HCT116 (cell line): ENCODE measurements around the gene SLC5A10. TPM values are rescaled to one million over a fixed set of nuclear protein-coding genes. Genes with fewer than 3 reads are reported as not detected.

Source experiments
- ATAC-seq: fragments of 200-7000 bp; cut with Tn5 transposase; 2 replicates; pipeline ENCODE4 v1.9.1; 2020; ENCODE audit warnings: mild to moderate bottlenecking, moderate library complexity
- BruUV-seq: library from RNA; stranded (reverse); fragments of 400-500 nt; replicated peaks from 2 replicates; lab custom pipeline; 2021; lab: Mats Ljungman, UMichigan
- CTCF ChIA-PET: fragments of 300-600 bp; sonication (Branson Sonifier 250); formaldehyde crosslinking; loops from one replicate; lab custom pipeline; 2021; ENCODE audit warnings: antibody characterized with exemption; lab: Charles Lee
- POLR2A ChIA-PET: fragments of 300-600, 350-600 bp; sonication (Branson Sonifier 250); formaldehyde crosslinking; loops from one replicate; lab custom pipeline; 2021; ENCODE audit warnings: antibody characterized with exemption; lab: Charles Lee
- RAD21 ChIA-PET, 2 experiments: fragments of 300-600 bp; sonication (Branson Sonifier 250); formaldehyde crosslinking; loops; one replicate each; lab custom pipeline; 2023; ENCODE audit warnings: low total read pairs in 2 of 2; ENCODE audit not compliant: uncharacterized antibody in 2 of 2, unreplicated experiment in 2 of 2, low non-redundant PET in 1 of 2; lab: Charles Lee
- DNase-seq: peaks from one replicate; pipeline ENCODE4 v3.0.0-alpha.2; 2010; ENCODE audit warnings: low read depth, low spot score
- H2AFZ ChIP-seq: fragments of 200-600 bp; shearing (Covaris generic), sonication (generic); 2 replicates; pipeline ENCODE4 v1.6.1; 2017; ENCODE audit warnings: low read depth, mixed run types, mixed read lengths, antibody characterized with exemption, low read length; ENCODE audit not compliant: poor library complexity, severe bottlenecking
- H3K27ac ChIP-seq: 2 replicates; pipeline ENCODE4 v1.5.1; 2012; ENCODE audit warnings: low read depth, low read length
- H3K27me3 ChIP-seq: fragments of 200-600 bp; sonication (generic); 2 replicates; pipeline ENCODE4 v1.6.1; 2016; ENCODE audit warnings: mixed run types, low read length, mixed read lengths; ENCODE audit not compliant: insufficient read depth
- H3K36me3 ChIP-seq, 2 experiments: fragments of 200-500 bp in 1 of 2; fragments of 200-600 bp in 1 of 2; sonication (Bioruptor generic) in 1 of 2; sonication (generic) in 1 of 2; 2 replicates each; pipeline versions ENCODE4 v1.5.1 to v1.6.1; 2014 to 2016; ENCODE audit warnings: low read length in 2 of 2, inconsistent platforms in 1 of 2, mixed read lengths in 1 of 2, mixed run types in 1 of 2; ENCODE audit not compliant: insufficient read depth in 2 of 2, control insufficient read depth in 1 of 2
- H3K4me1 ChIP-seq, 2 experiments: fragments of 200-600 bp in 1 of 2; sonication (generic) in 1 of 2; 2 replicates each; pipeline versions ENCODE4 v1.5.1 to v1.6.1; 2012 to 2017; ENCODE audit warnings: low read length in 2 of 2, inconsistent platforms in 1 of 2, mild to moderate bottlenecking in 1 of 2, mixed read lengths in 1 of 2, mixed run types in 1 of 2, moderate library complexity in 1 of 2; ENCODE audit not compliant: insufficient read depth in 2 of 2, control insufficient read depth in 1 of 2
- H3K4me2 ChIP-seq: fragments of 200-600 bp; sonication (generic); 2 replicates; pipeline ENCODE4 v1.6.1; 2017; ENCODE audit warnings: mixed run types, low read length, mixed read lengths
- H3K4me3 ChIP-seq, 2 experiments: fragments of 200-600 bp in 1 of 2; sonication (generic) in 1 of 2; replicated peaks in 1 of 2; 2 replicates each; pipeline ENCODE4 v1.5.1; 2011 to 2016; ENCODE audit warnings: low read length in 2 of 2, control low read depth in 1 of 2, low read depth in 1 of 2, mild to moderate bottlenecking in 1 of 2, mixed read lengths in 1 of 2, mixed run types in 1 of 2
- H3K79me2 ChIP-seq: fragments of 200-600 bp; sonication (generic); 2 replicates; pipeline ENCODE4 v1.6.1; 2017; ENCODE audit warnings: mild to moderate bottlenecking, mixed run types, low read length, moderate library complexity, mixed read lengths; ENCODE audit not compliant: insufficient read depth
- H3K9ac ChIP-seq: fragments of 200-600 bp; sonication (generic); 2 replicates; pipeline ENCODE4 v1.6.1; 2016; ENCODE audit warnings: low read length, mixed read lengths
- H3K9me2 ChIP-seq: fragments of 200-600 bp; sonication (generic), shearing (Covaris generic); 2 replicates; pipeline ENCODE4 v1.6.1; 2017; ENCODE audit warnings: mixed run types, mild to moderate bottlenecking, moderate library complexity; ENCODE audit not compliant: insufficient read depth
- H3K9me3 ChIP-seq, 2 experiments: fragments of 200-500 bp in 1 of 2; fragments of 200-600 bp in 1 of 2; sonication (Bioruptor generic) in 1 of 2; sonication (generic) in 1 of 2; 2 replicates each; pipeline ENCODE4 v1.6.1; 2014 to 2017; ENCODE audit warnings: low read length in 2 of 2, mixed read lengths in 2 of 2, inconsistent platforms in 1 of 2, low read depth in 1 of 2, mild to moderate bottlenecking in 1 of 2, mixed run types in 1 of 2, moderate library complexity in 1 of 2; ENCODE audit not compliant: control insufficient read depth in 1 of 2, insufficient read depth in 1 of 2
- H4K20me1 ChIP-seq: fragments of 200-600 bp; sonication (generic), shearing (Covaris generic); 2 replicates; pipeline ENCODE4 v1.6.1; 2017; ENCODE audit warnings: mixed run types, mild to moderate bottlenecking, moderate library complexity; ENCODE audit not compliant: insufficient read depth
- CBX3 ChIP-seq: IDR thresholded peaks from 2 replicates; pipeline ENCODE4 v1.6.1; 2012; ENCODE audit warnings: low read depth
- ELF1 ChIP-seq: IDR thresholded peaks from 2 replicates; pipeline ENCODE4 v1.6.1; 2012; ENCODE audit warnings: low read depth, borderline replicate concordance
- EZH2 ChIP-seq: fragments of 200-600 bp; sonication (generic); IDR thresholded peaks from 2 replicates; pipeline ENCODE4 v1.6.1; 2017; ENCODE audit warnings: antibody characterized with exemption, mixed run types
- SIN3A ChIP-seq: IDR thresholded peaks from 2 replicates; pipeline ENCODE4 v1.6.1; 2012; ENCODE audit warnings: low read depth
- SP1 ChIP-seq: IDR thresholded peaks from 2 replicates; pipeline ENCODE4 v1.6.1; 2012; ENCODE audit warnings: low read depth
- ZNF274 ChIP-seq: fragments of 200-500 bp; sonication (Bioruptor generic); IDR thresholded peaks from 2 replicates; pipeline ENCODE4 v1.6.1; 2014; ENCODE audit warnings: mild to moderate bottlenecking, low read depth, low read length, inconsistent platforms
- intact Hi-C: fragments of 100-400 bp; cut with micrococcal nuclease; formaldehyde crosslinking; loops from 2 replicates; pipeline ENCODE4 v1.10.0; 2022
- total RNA-seq: library from RNA; stranded (reverse); gene quantifications from one replicate; pipeline ENCODE4 v1.2.1, GENCODE V29; 2021; ENCODE audit not compliant: unreplicated experiment
- TF ChIP-seq, protein P1 (sequence below), 3 experiments: fragments of 200-600 bp in 1 of 3; sonication (generic) in 1 of 3; IDR thresholded peaks in 2 of 3; conservative IDR thresholded peaks in 1 of 3; 2 replicates each; pipeline ENCODE4 v1.5.1; 2012 to 2017; ENCODE audit warnings: low read depth in 2 of 3, low read length in 2 of 3, antibody characterized with exemption in 1 of 3, borderline replicate concordance in 1 of 3, control low read depth in 1 of 3, mild to moderate bottlenecking in 1 of 3, mixed read lengths in 1 of 3, mixed run types in 1 of 3, moderate library complexity in 1 of 3; ENCODE audit not compliant: insufficient read depth in 1 of 3
- TF ChIP-seq, protein P2 (sequence below): IDR thresholded peaks from 2 replicates; pipeline ENCODE4 v1.6.1; 2012
- TF ChIP-seq, protein P3 (sequence below): IDR thresholded peaks from 2 replicates; pipeline ENCODE4 v1.6.1; 2012; ENCODE audit warnings: low read depth

The SLC5A10 gene
- total RNA-seq, 1 experiment from 2014 or later, result not detected

DNA sequence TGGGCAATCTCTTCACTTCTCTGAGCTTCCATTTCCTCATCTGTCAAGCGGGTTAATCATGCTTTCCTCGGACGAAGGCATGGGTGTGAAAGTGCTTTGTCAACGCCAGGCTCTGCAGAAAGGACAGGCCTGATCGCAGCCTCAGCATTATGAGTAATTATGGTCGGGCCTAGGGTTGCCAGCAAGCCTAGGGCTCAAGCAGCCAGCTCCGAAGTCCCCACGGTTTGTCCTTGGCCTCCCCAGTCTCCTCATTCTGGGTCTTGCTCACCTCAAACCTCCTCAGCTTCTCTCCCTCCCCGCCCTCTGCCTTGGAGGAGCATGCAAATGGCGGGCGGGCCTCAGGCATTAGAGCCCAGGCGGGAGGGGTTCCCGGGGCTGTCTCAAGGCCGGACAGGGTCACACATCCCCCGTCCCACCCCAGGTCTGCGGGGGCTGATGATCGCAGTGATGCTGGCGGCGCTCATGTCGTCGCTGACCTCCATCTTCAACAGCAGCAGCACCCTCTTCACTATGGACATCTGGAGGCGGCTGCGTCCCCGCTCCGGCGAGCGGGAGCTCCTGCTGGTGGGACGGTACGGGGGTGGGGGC lies 62.8 kb downstream of the SLC5A10 start (continued):
- no peak for TF ChIP-seq EZH2
- no peak for TF ChIP-seq SP1
- TF ChIP-seq, all 23 proteins: peak for 0

DNA sequence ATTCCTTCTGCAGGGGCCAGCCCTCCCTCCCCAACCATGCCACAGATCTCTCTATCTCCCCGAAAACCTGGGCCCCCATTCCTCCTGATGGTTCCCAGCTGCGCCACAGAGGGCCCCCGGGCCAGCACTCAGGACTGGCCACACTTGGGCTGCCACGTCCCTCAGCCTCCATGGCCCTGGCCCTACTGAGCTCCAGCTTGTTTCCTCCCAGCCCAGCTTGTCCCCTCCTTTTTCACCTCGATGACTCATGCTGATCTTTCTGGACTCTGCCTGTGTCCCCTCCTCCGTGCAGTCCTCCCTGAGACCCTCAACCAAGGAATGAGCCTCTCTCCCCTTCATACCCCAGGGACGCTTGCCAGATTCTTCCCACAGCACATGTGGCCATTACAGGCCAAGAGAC lies 63.5 kb downstream of the SLC5A10 start:
- H3K9me3 ChIP-seq, result no peaks in the 10 kb centered on the region
- no peak overlapping the region for H3K4me3 ChIP-seq
- intact Hi-C loops, result no loop called here
- ChIA-PET POLR2A (no interaction called here), RAD21 (no interaction called here), CTCF (no interaction called here)
- H2AFZ ChIP-seq, result no peak overlapping the region
- no peak overlapping the region for H3K9ac ChIP-seq
- no peak overlapping the region for H3K27ac ChIP-seq
- H3K4me1 ChIP-seq, result peaks cover 4 to 19% of the 10 kb centered on the region in 2 experiments; a peak in 3 of 4 replicates
- H3K36me3 ChIP-seq, result no peaks in the 10 kb centered on the region
- DNase-seq, result no peak
- BruUV-seq, result no TSS peak
- H3K79me2 ChIP-seq, result no peaks in the 10 kb centered on the region
- ATAC-seq, result no peak
- H4K20me1 ChIP-seq, result no peaks in the 10 kb centered on the region
- TF ChIP-seq SIN3A, result no peak
- no peak for TF ChIP-seq ELF1
- TF ChIP-seq ZNF274, result no peak
- TF ChIP-seq, protein P1, sequence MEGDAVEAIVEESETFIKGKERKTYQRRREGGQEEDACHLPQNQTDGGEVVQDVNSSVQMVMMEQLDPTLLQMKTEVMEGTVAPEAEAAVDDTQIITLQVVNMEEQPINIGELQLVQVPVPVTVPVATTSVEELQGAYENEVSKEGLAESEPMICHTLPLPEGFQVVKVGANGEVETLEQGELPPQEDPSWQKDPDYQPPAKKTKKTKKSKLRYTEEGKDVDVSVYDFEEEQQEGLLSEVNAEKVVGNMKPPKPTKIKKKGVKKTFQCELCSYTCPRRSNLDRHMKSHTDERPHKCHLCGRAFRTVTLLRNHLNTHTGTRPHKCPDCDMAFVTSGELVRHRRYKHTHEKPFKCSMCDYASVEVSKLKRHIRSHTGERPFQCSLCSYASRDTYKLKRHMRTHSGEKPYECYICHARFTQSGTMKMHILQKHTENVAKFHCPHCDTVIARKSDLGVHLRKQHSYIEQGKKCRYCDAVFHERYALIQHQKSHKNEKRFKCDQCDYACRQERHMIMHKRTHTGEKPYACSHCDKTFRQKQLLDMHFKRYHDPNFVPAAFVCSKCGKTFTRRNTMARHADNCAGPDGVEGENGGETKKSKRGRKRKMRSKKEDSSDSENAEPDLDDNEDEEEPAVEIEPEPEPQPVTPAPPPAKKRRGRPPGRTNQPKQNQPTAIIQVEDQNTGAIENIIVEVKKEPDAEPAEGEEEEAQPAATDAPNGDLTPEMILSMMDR (IDR thresholded peaks at IDR 0.05 in 2 of 3, conservative IDR thresholded peaks at IDR 0.05 in 1 of 3; ENCODE audit: borderline replicate concordance in 1 of 3, insufficient read depth in 1 of 3, low read depth in 2 of 3, low read length in 2 of 3), result no peak
- TF ChIP-seq, protein P2, sequence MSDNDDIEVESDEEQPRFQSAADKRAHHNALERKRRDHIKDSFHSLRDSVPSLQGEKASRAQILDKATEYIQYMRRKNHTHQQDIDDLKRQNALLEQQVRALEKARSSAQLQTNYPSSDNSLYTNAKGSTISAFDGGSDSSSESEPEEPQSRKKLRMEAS, result no peak
- TF ChIP-seq SP1, result no peak
- TF ChIP-seq, protein P3, sequence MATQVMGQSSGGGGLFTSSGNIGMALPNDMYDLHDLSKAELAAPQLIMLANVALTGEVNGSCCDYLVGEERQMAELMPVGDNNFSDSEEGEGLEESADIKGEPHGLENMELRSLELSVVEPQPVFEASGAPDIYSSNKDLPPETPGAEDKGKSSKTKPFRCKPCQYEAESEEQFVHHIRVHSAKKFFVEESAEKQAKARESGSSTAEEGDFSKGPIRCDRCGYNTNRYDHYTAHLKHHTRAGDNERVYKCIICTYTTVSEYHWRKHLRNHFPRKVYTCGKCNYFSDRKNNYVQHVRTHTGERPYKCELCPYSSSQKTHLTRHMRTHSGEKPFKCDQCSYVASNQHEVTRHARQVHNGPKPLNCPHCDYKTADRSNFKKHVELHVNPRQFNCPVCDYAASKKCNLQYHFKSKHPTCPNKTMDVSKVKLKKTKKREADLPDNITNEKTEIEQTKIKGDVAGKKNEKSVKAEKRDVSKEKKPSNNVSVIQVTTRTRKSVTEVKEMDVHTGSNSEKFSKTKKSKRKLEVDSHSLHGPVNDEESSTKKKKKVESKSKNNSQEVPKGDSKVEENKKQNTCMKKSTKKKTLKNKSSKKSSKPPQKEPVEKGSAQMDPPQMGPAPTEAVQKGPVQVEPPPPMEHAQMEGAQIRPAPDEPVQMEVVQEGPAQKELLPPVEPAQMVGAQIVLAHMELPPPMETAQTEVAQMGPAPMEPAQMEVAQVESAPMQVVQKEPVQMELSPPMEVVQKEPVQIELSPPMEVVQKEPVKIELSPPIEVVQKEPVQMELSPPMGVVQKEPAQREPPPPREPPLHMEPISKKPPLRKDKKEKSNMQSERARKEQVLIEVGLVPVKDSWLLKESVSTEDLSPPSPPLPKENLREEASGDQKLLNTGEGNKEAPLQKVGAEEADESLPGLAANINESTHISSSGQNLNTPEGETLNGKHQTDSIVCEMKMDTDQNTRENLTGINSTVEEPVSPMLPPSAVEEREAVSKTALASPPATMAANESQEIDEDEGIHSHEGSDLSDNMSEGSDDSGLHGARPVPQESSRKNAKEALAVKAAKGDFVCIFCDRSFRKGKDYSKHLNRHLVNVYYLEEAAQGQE, result no peak
- no peak for TF ChIP-seq CBX3
- no peak for TF ChIP-seq EZH2
- H3K27me3 ChIP-seq, result no peaks in the 10 kb centered on the region
- no peaks in the 10 kb centered on the region for H3K9me2 ChIP-seq
- no peak overlapping the region for H3K4me2 ChIP-seq
